GM19468 (cell line): ENCODE data around the gene OOSP2.
"Not testable (repeated sequence)": the region's sequence is repeated elsewhere in the genome, so short reads cannot be mapped to it uniquely, and the experiment has no call there.

ENCODE experiments used
- ATAC-seq: cut with Tn5 transposase; IDR thresholded peaks from one replicate; pipeline ENCODE4 v1.9.1; 2021; ENCODE audit warnings: mild to moderate bottlenecking, moderate library complexity, moderate number of reproducible peaks; ENCODE audit not compliant: unreplicated experiment; ENCODE audit errors: extremely low read depth

Gene OOSP2

GRCh38 chr11:60040109-60040508, at the start of gene OOSP2:
Gene OOSP2, plus strand, starts transcription at chr11:60040409. Its CDS starts 51 bp downstream, at chr11:60040460.
- no peak for ATAC-seq

- no peak for ATAC-seq
Observed at GRCh38 chr11:59990421-59990820, 49.8 kb upstream of the OOSP2 start.

GRCh38 chr11:59992425-59992824, 47.8 kb upstream of the OOSP2 start:
- no peak for ATAC-seq

DNA sequence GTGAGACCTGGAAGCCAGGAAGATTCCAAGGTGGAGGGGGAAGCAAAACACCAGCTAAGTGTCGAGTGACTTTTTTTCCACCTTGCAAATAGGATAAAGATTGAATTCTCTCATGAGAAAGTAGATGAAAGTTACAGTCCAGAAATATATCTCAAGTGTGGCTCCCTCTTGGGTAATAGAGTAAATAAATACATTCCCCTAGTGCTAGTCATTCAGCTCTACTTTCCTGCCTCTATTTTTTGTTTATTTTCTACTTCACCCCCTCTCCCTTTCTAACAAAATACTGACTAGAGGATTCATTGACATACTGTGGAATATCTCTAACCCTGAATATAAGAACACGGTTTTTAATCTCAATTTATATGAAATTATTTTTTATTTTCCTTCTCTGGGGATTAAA, 42.4 kb upstream of the OOSP2 start:
- ATAC-seq: no peak

GRCh38 chr11:59999691-60000090, 40.5 kb upstream of the OOSP2 start:
- ATAC-seq: no peak

GRCh38 chr11:60003729-60004128, 36.5 kb upstream of the OOSP2 start:
- ATAC-seq: no peak

GRCh38 chr11:60005360-60005759, 34.8 kb upstream of the OOSP2 start:
- ATAC-seq: no peak

DNA sequence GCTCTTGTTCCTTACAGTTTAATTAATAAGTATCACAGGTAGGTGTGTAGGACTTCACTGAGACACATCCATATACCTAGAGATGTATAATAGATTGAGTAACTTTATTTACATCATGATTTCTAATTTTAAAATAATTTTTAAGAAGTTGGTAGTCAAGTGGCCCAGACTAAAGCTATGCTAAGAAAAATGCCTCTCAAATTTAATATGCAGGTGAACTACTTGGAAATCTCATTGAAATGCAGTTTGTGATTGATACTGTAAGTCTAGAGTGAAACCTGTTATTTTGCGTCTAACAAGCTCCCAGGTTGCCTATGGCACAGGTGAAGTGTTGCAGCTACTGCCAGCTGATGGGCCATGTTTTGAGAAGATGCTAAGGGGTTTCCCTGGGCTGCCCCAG, 23.3 kb upstream of the OOSP2 start, which contains the start of gene OOSP4B:
TSS of gene OOSP4B (plus strand) at position 301 of the 400 bp plus-strand sequence.
- no peak for ATAC-seq

DNA sequence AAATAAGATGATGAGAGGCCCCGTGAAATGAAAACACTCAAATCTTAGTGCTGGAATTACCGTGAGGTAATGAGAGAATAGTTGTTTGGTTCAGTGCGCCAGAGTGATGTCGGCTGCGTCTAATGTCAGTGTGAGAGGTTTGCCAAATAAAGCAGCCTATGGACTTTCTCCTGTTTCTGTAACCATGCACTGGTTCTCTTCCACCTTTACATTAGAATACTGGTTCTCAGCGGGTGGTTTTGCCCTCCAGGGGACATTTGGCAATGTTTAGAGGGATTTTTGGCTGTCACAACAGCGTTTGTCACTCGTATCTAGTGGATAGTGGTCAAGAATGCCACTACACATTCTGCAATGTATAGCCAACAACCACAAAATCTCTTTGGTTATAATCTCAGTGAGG, 22.2 kb upstream of the OOSP2 start:
- ATAC-seq: no peak

GRCh38 chr11:60020376-60020775, 19.8 kb upstream of the OOSP2 start:
- ATAC-seq: not testable (repeated sequence)

- no peak for ATAC-seq
Observed at GRCh38 chr11:60029015-60029632, 11.1 kb upstream of the OOSP2 start.

- not testable (repeated sequence) for ATAC-seq
Observed at GRCh38 chr11:60050422-60050821, 10.2 kb downstream of the OOSP2 start.

GRCh38 chr11:60050839-60051238, 10.6 kb downstream of the OOSP2 start:
- ATAC-seq: not testable (repeated sequence)

DNA sequence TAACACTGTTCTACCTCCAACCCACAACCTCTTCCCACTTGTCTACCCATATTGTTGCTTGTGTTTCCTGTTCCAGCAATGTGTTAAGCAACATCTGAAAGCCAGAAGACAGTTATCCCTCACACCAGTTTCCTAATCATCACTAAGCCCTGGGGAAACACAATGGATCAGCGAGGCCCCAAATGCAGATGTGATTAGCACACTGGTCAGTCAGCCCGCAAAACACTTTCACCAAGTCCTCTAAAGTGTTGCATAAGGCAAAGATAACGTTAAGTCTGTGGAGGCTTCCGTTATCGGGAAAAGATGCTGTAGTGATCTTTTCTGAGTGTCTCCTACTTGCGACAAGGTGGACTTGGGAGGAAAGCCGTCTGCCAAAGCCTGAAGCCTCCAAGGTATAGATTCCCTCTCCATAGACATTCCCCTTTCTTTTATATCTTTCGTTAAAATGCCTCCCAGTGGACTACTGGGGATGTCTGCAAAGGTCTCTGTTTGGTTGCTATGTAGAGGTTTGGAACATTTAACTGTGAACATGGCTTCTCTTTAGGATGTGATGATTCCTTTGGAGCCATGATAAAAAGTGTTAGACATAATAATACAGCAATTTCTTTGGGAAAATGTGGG, 16.2 kb downstream of the OOSP2 start, which contains the start of gene MS4A3:
TSS of gene MS4A3 (plus strand) at position 317 of the 621 bp plus-strand sequence. CDS start 4,496 bp downstream, outside the sequence.
- ATAC-seq: no peak

DNA sequence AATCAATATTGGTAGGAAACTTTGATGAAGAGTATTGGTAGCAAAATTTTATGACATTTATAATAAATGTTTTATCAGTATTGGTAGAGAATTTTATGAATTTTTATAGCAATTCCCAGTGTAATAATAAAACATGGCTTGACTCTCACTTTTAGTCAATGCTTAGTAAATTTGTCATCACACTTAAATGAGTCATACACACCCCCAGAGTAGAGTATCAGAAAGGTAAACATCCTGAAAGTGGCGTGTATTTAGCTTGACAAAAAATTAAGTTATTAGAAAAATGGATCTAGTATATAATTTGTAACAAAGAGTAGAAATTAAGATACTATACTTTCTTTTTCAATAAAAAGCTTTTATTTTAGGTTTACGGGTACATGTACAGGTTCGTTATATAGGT, 18.8 kb downstream of the OOSP2 start:
- no peak for ATAC-seq

DNA sequence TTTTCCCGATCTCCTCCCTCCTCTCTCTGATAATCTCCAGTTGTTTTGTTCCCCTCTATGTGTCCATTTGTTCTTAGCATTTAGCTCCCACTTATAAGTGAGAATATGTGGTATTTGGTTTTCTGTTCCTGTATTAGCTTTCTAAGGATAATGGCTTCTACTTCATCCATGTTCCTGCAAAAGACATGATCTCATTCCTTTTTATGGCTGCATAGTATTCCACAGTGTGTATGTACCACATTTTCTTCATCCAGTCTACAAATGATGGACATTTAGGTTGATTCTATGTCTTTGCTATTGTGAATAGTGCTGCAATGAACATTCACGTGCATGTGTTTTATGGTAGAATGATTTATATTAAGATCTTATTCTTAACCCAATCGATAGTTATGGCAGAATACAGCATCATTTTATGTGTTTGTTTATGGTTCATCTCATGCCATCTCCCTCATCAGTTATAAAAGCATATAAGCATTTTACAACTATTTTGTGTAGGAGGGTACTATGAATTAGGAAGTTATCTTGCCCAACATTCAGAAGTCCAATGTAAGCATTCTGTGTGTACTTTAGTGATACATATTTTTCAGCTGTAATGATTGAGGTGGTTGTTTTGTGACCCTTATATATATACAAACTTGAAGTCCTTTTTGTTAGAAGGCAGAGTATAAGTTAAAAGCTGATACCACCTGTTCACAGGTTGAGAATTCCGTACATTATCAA, 19.5 kb downstream of the OOSP2 start:
- no peak for ATAC-seq

DNA sequence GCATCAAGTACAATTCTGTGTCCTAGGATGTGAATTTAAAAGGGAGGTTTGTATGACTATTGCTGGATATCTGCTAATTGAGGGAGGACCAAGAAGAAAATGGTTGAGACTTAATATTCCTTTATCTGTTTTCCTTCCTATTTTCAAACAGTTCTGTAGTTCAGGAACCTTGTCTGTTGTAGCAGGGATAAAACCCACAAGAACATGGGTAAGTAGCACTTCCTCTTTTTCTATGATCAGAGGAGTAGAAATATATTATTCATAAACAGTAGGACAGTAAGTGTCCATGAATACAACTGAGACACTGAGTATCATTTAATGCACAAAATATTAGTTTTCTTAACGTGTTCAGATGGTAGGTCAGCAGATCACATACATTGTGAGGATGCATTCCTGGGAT, 23.9 kb downstream of the OOSP2 start:
- no peak for ATAC-seq

GRCh38 chr11:60065801-60066200, 25.6 kb downstream of the OOSP2 start:
- no peak for ATAC-seq

DNA sequence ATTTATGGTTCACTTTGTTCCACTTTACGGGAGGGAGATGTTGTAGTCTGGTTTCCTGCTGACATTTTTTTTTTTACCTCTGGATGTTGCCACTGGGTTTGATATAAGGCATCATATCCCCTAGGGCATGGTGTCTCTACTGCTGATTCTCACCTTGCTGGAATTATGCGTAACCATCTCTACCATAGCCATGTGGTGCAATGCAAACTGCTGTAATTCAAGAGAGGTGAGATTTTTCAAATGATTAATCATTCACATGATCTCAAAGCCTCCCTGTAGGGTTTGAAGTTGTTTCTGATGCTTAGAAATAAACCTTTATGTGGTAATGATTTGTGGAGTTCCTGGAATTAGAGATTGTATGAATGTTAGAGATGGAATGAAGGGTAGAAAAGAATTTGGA, 29.2 kb downstream of the OOSP2 start:
- ATAC-seq: no peak

DNA sequence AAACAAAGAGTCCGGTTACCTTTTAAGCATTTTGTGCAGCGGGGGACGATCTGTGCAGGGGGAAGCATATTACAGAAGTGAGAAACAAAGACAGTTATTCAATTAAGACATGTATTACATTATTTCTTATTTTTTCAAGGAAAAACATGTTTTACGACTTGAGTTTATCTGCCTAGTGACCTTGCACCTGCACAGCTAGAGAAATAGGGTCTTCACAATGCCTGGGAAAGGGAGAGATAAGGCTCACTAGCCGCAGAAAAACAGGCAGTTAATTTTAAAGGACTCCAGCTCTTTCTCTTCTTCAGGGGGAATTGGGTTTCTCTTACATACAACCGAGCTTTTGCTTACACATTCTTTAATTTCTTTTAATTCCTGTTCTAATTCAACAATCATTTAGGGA, 31.4 kb downstream of the OOSP2 start:
- not testable (repeated sequence) for ATAC-seq

- ATAC-seq: no peak
Observed at GRCh38 chr11:60077216-60077817, 37.1 kb downstream of the OOSP2 start.
